GM23248 (cell line): Measurements from ENCODE around the gene CEP192. TPM values are rescaled to one million over a fixed set of nuclear protein-coding genes. Genes with fewer than 3 reads are reported as not detected.

Experiments
- DNase-seq: peaks from one replicate; pipeline ENCODE4 v3.0.0-alpha.2; 2015
- H2AFZ ChIP-seq: fragments of 200-600 bp; sonication (generic); 2 replicates; pipeline ENCODE4 v1.6.1; 2016; ENCODE audit warnings: antibody characterized with exemption
- H3F3A ChIP-seq: fragments of 200-600 bp; sonication (generic); 2 replicates; pipeline ENCODE4 v1.6.1; 2016; ENCODE audit warnings: mild to moderate bottlenecking, antibody characterized with exemption, mixed run types; ENCODE audit not compliant: insufficient read depth
- H3K27ac ChIP-seq: fragments of 200-600 bp; sonication (generic); 2 replicates; pipeline ENCODE4 v1.5.1; 2016; ENCODE audit warnings: mild to moderate bottlenecking
- H3K27me3 ChIP-seq: fragments of 200-600 bp; sonication (generic); replicated peaks from 2 replicates; pipeline ENCODE4 v1.6.1; 2016; ENCODE audit warnings: mild to moderate bottlenecking; ENCODE audit not compliant: insufficient read depth
- H3K36me3 ChIP-seq: fragments of 200-600 bp; sonication (generic); 2 replicates; pipeline ENCODE4 v1.6.1; 2016; ENCODE audit warnings: low read depth, mild to moderate bottlenecking
- H3K4me1 ChIP-seq: fragments of 200-600 bp; sonication (generic); 2 replicates; pipeline ENCODE4 v1.6.1; 2016; ENCODE audit warnings: mild to moderate bottlenecking; ENCODE audit not compliant: insufficient read depth
- H3K4me2 ChIP-seq: fragments of 200-600 bp; sonication (generic); one replicate; pipeline ENCODE4 v1.6.1; 2016; ENCODE audit warnings: mild to moderate bottlenecking; ENCODE audit not compliant: unreplicated experiment
- H3K4me3 ChIP-seq: fragments of 200-600 bp; sonication (generic); 2 replicates; pipeline ENCODE4 v1.5.1; 2016; ENCODE audit warnings: mild to moderate bottlenecking
- H3K79me2 ChIP-seq: fragments of 200-600 bp; sonication (generic); 2 replicates; pipeline ENCODE4 v1.6.1; 2016; ENCODE audit warnings: mild to moderate bottlenecking; ENCODE audit not compliant: insufficient read depth
- H3K9ac ChIP-seq: fragments of 200-600 bp; sonication (generic); 2 replicates; pipeline ENCODE4 v1.6.1; 2016; ENCODE audit warnings: mild to moderate bottlenecking
- H3K9me2 ChIP-seq: fragments of 200-600 bp; sonication (generic); 2 replicates; pipeline ENCODE4 v1.6.1; 2016; ENCODE audit warnings: mixed run types, mild to moderate bottlenecking, moderate library complexity; ENCODE audit not compliant: insufficient read depth
- H3K9me3 ChIP-seq: fragments of 200-600 bp; sonication (generic); one replicate; pipeline ENCODE4 v1.6.1; 2017; ENCODE audit warnings: low read depth
- H4K20me1 ChIP-seq: fragments of 200-600 bp; sonication (generic); 2 replicates; pipeline ENCODE4 v1.6.0; 2016; ENCODE audit not compliant: insufficient read depth
- EZH2 ChIP-seq: fragments of 200-600 bp; sonication (generic); IDR thresholded peaks from 2 replicates; pipeline ENCODE4 v1.6.1; 2018; ENCODE audit warnings: antibody characterized with exemption, mild to moderate bottlenecking; ENCODE audit not compliant: insufficient read depth, poor library complexity, severe bottlenecking
- EZH2phosphoT487 ChIP-seq: fragments of 200-600 bp; sonication (generic); IDR thresholded peaks from 2 replicates; pipeline ENCODE4 v1.6.1; 2018; ENCODE audit warnings: antibody characterized with exemption, moderate library complexity, mild to moderate bottlenecking, low read depth; ENCODE audit not compliant: insufficient read depth
- WGBS, 2 experiments: methylation state at CpG; one replicate each; pipeline ENCODE4 v1.1.6; 2015 to 2017; ENCODE audit warnings: low lambda C conversion rate in 2 of 2, low coverage in 1 of 2; ENCODE audit errors: missing lambda C conversion rate in 2 of 2; 5-methylcytosine and 5-hydroxymethylcytosine counted together
- in situ Hi-C: fragments of 300-500 bp; cut with MboI; formaldehyde crosslinking; loops from 2 replicates; pipeline ENCODE4 v1.15.0; 2020
- polyA plus RNA-seq: library from polyadenylated mRNA; unstranded; fragments of >200 nt; fragmentation: Nextera tagmentation; extraction: Ambion mirVana; gene quantifications from 2 replicates; pipeline ENCODE4 v1.2.1, GENCODE V29; 2016
- total RNA-seq: library from RNA; depleted of rRNA; stranded (reverse); fragments of >200 nt; shearing (Covaris generic); gene quantifications from 2 replicates; pipeline ENCODE4 v1.2.3, GENCODE V29; 2014

The CEP192 gene
- total and polyA plus RNA-seq, 2 experiments from 2014 or later, result 7.4 to 21.5 TPM

- Histone ChIP-seq H3K9me3 (no peaks in the 10 kb centered on the region), H3F3A (no peaks in the 10 kb centered on the region), H2AFZ (no peak overlapping the region), H3K4me3 (no peak overlapping the region), H3K9me2 (no peaks in the 10 kb centered on the region), H4K20me1 (no peaks in the 10 kb centered on the region), H3K36me3 (peaks cover 47% of the 10 kb centered on the region), H3K4me1 (no peaks in the 10 kb centered on the region), H3K27me3 (no peaks in the 10 kb centered on the region), H3K27ac (no peak overlapping the region), H3K4me2 (no peak overlapping the region), H3K9ac (no peak overlapping the region), H3K79me2 (peaks cover 50% of the 10 kb centered on the region)
- no peak for TF ChIP-seq EZH2phosphoT487
- no peak for TF ChIP-seq EZH2
- in situ Hi-C loops, result no loop called here
- 72 to 73% methylated on average over 6 of the region's 6 CpGs for WGBS, 2 experiments
- DNase-seq, result peak; percentile 5
Measured at GRCh38 chr18:12960853-12961397, 30.2 kb upstream of the CEP192 start.

GRCh38 chr18:12963069-12963468, 28.1 kb upstream of the CEP192 start:
- in situ Hi-C loops, result no loop called here
- no peak overlapping the region for H3K27ac ChIP-seq
- H3K4me1 ChIP-seq, result no peaks in the 10 kb centered on the region
- H3K27me3 ChIP-seq, result no peaks in the 10 kb centered on the region
- 94 to 100% methylated on average over 1 of the region's 1 CpG for WGBS, 2 experiments
- no peaks in the 10 kb centered on the region for H3K9me3 ChIP-seq
- H4K20me1 ChIP-seq, result no peaks in the 10 kb centered on the region
- H3K9ac ChIP-seq, result no peak overlapping the region
- no peak overlapping the region for H3K4me3 ChIP-seq
- H2AFZ ChIP-seq, result no peak overlapping the region
- H3K36me3 ChIP-seq, result peaks cover 39% of the 10 kb centered on the region
- no peak for DNase-seq
- no peaks in the 10 kb centered on the region for H3F3A ChIP-seq
- peaks cover 54% of the 10 kb centered on the region for H3K79me2 ChIP-seq
- H3K4me2 ChIP-seq, result no peak overlapping the region
- TF ChIP-seq EZH2, result no peak
- H3K9me2 ChIP-seq, result no peaks in the 10 kb centered on the region

- Histone ChIP-seq H3K4me2 (no peak overlapping the region), H2AFZ (no peak overlapping the region), H3K9me3 (no peaks in the 10 kb centered on the region), H3K9ac (no peak overlapping the region), H3K27me3 (no peaks in the 10 kb centered on the region), H4K20me1 (no peaks in the 10 kb centered on the region), H3K27ac (no peak overlapping the region), H3K4me1 (no peaks in the 10 kb centered on the region), H3K4me3 (no peak overlapping the region), H3K9me2 (no peaks in the 10 kb centered on the region), H3K79me2 (peaks cover 17% of the 10 kb centered on the region), H3K36me3 (peaks cover 32% of the 10 kb centered on the region), H3F3A (no peaks in the 10 kb centered on the region)
- DNase-seq, result no peak
- in situ Hi-C loops, result no loop called here
- 83 to 85% methylated on average over 4 of the region's 4 CpGs for WGBS, 2 experiments
- TF ChIP-seq EZH2phosphoT487, result no peak
- TF ChIP-seq EZH2, result no peak
Measured at GRCh38 chr18:12968115-12968514, 23.0 kb upstream of the CEP192 start.

- WGBS, 2 experiments, result 92 to 95% methylated on average over 6 of the region's 6 CpGs
- Histone ChIP-seq H2AFZ (no peak overlapping the region), H3K27ac (no peak overlapping the region), H3K79me2 (peaks cover 20% of the 10 kb centered on the region), H3K4me2 (no peak overlapping the region), H4K20me1 (no peaks in the 10 kb centered on the region), H3K9me2 (no peaks in the 10 kb centered on the region), H3K9ac (no peak overlapping the region), H3K36me3 (peaks cover 27% of the 10 kb centered on the region), H3K9me3 (no peaks in the 10 kb centered on the region), H3K4me3 (no peak overlapping the region), H3K27me3 (no peaks in the 10 kb centered on the region), H3F3A (no peaks in the 10 kb centered on the region), H3K4me1 (no peaks in the 10 kb centered on the region)
- no peak for TF ChIP-seq EZH2phosphoT487
- TF ChIP-seq EZH2, result no peak
- in situ Hi-C loops, result no loop called here
- peak; percentile 5 for DNase-seq
Measured at GRCh38 chr18:12968619-12969018, 22.5 kb upstream of the CEP192 start.
